ENCODE measurements around the gene ECI1.

Gene ECI1, protein sequence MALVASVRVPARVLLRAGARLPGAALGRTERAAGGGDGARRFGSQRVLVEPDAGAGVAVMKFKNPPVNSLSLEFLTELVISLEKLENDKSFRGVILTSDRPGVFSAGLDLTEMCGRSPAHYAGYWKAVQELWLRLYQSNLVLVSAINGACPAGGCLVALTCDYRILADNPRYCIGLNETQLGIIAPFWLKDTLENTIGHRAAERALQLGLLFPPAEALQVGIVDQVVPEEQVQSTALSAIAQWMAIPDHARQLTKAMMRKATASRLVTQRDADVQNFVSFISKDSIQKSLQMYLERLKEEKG

DNA sequence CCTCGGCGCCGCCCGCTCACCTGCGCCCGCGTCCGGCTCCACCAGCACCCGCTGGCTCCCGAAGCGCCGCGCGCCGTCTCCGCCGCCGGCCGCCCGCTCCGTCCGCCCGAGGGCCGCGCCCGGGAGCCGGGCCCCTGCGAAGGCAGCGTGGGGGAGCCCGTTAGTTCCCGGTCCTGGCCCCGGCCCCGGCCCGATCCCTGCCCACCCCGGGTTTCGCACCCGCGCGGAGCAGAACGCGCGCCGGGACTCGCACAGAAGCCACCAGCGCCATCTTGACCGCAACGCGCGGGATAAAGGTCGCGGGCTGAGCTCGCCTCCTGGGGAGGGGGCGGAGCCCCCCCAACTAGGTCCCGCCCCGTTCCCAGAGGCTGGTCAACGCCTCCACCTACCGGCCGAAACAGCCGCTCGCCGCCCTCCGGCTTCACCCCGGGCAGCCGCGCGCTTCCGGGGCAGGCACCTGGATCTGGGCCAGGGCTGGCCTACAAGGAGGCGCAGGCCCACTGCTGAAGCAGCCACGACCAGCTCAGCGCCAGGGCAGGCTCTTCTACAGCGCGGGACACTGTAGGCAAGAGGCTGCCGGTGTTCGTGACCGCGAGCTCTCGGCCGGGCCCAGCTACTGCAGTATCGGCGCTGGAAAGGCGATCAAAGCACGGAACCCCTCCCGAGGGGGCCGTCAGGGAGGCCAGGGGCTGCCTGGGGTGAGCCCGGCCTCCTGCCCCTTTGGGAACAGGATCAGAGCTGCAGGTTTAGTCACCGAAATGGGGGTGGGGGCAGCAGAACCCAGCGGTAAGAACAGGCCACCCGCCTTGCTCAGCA is at the start of gene ECI1:
TSS of gene ECI1 (minus strand) at position 292 of the 816 bp plus-strand sequence. CDS start at position 271, 21 bp downstream.
- peak; percentile 35 for DNase-seq

DNA sequence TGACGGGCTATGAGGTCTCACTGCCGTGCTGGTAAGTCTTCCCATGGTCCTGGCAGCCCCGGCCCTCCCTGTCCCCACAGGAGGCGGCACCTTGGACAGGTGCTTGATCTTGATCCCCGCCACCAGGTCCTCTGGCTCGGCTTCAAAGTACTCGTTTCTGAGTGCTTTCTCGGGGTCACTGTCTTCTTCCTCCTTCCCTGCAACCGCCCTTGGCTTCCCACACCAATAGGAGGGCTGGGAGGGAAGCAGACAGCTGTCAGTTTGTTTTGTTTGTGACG is 48.5 kb upstream of the ECI1 start:
- DNase-seq, result no peak

DNA sequence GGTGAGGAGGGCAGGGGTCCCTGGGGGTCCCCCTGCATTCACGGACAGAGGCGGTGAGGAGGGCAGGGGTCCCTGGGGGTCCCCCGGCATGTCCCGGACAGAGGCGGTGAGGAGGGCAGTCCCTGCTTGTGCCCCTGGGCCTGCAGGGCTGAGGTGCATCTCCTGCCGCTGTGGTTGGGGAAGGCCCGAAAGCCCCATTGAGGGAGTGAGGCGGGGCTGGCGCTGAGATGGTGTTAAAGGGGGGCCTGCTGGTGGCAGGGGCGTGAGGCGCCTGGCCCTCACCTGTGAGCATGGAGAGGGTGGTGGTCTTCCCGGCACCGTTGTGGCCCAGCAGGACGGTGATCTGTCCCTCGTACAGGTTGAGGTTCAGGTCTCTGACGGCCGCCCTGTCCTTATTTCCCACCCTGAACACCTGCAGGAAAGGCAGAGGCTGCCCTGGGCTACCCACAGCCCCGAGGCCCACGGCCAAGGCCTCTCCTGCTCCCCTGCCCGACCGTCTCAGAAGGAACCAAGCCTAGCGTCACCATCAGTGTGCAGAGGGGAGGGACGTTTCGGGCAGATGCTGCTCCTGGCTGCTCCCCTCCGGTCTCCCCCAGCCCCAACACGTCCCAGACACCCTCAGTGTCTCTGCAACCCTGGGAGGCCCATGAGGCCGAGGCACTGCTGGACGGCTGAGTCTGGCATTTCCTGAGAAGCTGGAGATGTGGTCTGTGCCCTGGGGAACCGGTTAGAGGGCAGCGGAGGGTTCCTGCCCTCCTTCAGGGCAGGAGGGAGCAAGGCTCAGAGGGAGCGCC is 47.9 kb upstream of the ECI1 start:
- no peak for DNase-seq

DNA sequence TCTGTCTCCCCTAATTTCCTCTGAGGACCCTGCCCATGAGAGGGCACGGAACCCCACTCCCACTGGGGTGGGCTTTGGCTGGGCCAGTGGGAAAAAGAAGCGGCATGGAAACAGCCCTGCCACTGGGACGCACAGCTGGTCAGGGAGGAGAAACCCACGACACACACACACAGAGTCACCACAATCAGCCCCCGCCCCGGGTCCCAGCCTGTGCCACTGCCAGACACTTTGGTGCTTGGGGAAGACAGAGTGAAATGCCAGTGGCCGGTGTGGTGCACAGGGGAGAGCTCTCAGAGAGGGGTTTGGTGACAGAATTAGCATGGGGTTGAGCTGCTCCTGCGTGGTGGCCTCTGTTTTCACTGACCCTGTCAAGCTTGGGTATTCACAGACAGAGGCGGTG is 47.2 kb upstream of the ECI1 start:
- DNase-seq, result no peak

DNA sequence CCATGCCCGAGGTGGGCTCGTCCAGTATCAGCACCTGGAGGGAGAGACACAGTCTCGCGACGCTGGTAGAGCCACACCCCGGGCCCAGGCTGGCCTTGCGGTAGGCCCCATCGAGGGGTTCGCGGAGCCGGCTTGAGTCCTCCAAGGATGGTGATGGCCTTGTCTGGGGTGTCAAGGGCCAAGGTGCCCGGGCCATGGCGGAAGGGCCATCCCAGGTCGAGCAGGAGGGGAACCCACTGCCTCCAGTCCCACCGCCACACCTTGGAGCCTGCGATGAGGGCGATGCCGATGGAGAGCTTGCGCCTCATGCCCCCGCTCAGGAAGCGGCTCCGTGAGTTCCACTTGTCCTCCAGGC is 46.1 kb upstream of the ECI1 start:
- DNase-seq, result no peak

DNA sequence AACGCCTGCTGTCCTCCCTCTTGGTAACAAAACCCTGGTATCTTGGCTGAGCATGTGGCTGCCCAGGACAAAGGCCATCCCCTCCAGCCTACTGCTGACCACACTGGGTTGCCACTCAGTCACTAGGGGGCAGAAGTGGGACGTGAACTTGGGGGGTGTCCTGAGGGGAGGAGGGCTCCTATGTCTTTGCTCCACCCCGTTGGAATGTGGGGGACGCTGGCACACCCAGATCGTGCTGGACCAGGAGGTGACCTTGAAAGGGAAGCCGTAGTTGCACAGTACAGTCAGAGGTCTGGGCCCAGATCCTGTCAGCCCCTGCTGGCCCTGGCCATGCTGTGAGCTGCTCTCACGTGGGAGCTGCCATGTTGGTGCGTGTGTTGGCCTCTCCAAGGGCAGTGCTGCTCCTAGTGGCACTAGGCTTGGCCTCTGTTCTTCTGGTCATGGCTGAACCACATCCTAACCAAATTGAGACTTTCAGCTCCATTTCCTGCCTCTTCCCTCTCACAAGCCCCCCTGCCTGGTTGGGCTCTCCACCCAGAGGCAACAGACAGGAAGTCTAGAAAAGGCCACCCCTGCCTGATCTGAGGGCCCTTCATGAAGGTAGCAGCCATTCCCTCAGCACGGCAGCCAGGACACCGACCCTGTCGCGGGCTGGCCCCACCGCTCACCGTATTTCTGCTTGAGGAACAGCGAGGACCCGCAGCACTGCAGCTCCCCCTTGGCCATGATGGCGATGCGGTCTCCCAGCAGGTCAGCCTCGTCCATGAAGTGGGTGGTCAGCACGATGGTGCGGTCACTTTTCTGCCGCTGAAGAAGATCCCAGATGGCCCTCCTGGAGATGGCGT is 45.5 kb upstream of the ECI1 start:
- DNase-seq, result no peak

DNA sequence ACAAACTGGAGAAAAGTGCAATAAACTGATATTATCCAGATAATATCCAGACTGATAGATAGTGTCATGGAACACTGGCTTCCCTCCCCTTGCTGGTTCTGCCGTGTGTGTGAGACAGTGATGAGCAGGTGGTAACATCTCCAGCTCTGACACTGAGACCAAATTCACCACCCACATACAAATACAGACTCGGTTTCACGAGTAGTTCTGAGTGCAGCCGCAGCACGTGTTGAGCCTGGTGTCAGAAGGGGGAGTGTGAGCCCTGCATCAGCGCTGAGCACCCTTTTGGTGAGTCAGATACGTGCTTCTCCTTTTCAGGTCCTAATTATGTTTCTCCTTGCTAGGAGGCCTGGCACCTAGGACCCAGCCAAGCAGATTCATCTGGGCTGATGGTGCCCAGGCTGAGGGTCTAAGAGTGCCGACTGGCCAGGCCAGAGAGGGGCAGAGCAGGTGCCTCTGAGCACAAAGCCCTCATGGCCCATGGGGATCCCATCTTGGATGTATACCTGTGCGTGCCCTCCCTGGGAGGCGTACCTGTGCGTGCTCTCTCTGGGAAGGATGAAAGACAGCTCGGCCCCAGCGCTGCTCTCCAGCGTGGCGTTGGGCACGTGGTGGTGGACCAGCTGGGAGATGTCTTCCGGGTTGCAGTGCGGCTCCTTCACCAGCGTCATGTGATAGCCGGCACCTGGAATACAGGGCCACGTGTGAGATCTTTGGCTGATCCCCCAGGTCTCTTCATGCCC is 43.8 kb upstream of the ECI1 start:
- DNase-seq, result no peak

DNA sequence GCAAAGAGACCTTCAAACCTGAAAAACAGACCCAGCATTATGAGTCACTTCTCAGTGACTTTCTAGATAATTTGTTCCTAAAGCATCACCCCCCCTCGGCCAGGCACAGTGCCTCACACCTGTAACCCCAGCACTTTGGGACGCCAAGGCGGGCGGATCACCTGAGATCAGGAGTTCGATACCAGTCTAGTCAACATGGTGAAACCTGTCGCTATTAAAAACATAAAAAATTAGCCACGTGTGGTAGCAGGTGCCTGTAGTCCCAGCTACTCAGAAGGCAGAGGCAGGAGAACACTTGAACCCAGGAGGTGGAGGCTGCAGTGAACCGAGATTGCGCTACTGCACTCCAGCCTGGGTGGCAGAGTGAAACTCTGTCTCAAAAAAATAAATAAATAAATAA is 40.8 kb upstream of the ECI1 start:
- DNase-seq, result no peak

DNA sequence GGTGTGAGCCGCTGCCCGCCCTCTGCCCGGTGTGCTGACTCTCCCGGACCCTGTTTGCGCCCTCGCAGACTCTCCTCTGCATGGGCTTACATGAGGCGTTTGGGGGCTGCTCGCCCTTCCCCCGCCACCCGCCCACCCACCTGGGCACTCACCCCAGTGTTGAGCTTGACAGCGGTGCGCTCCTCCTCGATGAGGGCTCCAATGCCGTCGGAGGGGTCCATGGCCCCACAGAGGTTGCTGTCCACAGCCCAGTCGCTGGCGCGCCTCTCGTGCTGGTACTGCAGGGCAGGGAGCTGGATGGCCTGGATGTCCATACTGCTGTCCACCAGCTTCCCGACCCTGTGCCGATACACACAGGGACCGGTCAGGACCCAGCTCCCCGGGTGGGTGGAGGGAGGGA is 37.9 kb upstream of the ECI1 start:
- DNase-seq, result no peak

DNA sequence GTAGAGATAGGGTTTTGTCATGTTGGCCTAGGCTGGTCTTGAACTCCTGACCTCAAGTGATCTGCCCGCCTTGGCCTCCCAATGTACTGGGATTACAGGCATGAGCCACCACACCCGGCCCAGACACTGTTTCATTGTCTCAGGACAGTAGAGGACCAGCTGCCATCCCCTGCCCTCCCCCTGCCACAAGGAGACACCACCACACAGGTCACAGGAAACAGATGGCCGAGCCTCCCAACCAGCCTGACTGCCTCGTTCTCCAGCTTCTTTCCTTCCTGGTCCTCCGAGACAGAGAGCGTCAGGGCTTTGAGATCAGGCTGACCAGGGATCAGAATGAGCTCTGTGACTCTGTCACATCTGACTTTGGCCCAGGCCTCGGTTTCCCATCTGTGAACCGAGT is 37.3 kb upstream of the ECI1 start:
- DNase-seq, result peak; percentile 44

DNA sequence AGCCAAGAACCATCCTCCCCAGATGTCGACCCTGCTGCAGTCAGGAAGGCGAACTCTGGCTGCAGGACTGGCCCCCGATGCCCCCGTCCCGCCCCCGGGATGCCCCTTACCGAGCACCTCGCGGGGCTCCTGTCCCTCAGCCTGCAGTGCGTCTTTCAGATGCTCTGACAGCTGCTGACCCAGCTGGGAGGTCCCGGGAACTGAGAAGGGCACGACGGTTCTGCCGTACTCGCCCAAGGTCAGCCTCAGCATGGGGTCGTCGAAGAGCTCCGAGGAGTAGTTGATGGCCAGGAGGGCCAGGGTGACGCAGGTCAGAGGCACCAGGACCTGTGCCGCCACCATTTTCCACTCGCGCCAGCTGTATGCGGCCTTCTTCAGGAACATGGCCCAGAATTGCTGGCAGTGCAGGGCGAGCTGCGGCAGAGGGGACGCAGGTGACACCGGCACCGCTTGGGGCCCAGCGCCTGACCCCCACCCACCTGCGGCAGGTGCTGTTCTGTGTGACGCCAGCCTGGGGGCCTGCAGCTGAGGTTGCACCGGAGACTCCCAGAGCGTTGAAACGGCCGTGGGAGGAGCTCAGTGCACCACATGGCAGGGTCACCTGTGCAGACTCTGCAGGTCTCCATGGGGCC is 36.6 kb upstream of the ECI1 start:
- no peak for DNase-seq

DNA sequence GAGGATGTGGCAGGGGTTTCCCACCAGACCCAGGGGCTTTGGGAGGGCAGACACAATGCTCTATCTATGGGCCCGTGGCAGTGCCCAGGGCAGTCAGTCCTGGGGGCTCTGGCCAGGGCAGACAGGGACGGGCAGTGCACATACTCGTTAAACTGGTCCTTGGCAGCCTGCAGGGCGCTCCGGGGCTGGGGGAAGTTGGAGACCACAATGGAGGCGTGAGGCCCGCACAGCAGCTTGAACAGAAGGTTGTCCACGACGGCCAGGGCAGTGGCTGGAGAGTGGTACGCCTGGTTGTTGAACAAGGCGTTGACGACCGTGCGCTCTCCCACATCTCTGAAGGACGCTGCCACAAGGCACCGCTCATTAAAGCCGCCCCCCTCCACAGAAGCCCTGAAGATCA is 35.2 kb upstream of the ECI1 start:
- DNase-seq, result no peak

DNA sequence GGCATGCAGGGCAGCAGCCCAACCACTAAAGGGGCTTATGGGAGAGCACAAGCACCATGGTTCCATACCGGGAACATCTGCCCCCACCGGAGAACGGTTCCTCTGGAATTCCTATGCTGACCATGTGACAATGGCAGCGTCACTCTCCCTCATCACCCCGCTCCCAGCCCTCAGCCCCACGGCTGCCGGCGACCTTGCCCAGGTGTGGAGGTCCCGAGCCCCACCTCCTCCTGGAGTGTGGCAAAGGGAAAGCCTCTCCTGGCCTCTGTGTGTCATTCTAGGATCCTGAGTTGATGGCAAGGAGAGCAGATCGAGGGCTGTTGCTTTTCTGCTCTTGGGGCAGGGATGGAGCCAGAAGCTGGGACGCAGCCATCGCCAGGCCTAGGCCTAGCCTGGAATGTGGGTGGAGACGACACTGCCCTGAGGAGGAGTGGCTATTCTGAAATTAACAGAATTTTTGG is 34.4 kb upstream of the ECI1 start:
- DNase-seq, result no peak

DNA sequence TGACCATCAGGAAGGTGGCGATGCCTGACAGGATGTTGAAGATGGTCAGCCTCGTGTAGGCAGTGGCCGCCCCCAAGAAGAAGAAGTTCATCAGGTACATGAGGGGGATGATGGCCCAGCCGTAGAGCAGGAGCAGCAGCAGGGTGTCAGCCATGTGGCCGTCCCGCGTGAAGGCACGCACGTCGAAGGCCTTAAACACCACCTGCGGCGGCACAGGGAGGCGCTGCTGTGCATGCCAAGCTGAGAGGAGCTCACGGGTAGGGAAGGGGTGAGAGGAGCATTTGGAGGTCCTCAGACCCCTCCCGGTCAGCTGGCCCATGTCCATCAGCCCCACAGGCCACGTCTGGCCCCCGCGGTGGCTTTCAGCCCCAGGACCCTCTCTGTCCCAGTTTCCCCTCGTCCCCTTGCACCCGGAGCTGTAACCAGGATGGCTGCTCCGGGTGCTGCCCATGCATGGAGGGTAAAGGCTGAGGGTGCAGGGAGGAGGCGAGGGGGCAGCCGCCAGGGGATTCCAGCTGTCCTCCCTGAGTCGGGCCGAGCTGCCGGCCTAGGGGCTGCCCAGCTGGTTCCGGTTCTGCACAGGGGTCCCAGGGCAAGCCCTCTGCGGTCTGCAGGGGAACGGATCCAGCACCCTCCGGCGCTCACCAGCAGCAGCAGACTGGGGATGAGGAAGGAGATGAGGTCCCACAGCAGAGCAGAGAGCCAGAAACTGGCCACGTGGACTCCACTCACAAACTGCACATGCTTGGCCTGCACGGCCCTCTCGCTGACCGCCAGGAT is 33.6 kb upstream of the ECI1 start:
- no peak for DNase-seq

DNA sequence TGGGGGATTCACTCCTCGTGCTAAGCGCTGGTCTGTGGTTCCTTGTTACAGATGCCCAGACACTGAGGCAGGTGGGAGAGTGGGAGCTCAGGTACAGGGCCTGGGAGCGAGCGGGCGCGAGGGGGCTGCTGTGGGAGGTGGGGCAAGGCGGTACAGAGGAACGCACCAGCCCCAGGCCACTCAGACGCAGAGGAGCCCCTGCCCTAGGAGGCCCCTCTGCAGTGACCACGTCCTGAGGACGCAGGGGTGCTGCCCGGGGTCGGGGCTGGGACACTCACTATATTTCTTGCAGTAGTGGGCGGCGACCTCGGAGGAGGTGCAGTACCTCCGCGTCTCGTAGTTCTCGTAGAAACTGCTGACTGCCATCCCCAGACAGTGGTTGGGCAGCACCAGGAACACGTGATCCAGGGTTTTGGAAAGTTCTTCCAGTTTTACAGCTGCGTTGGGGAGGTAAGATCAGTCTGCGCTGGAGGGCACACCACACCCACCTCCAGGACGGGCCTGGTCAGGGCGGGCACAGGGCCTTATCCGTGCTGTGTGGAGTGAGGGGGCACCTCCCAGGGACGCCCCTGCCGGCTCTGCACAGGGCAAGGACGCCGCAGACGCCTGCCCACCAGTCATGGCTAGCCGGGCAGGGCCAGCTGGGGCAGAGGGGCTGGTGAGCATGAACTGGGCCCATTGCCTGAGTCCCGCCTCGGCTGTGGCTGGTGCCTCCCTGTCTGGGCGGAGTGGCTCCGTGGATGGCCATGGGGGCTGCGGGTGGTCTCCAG is 32.8 kb upstream of the ECI1 start:
- no peak for DNase-seq

DNA sequence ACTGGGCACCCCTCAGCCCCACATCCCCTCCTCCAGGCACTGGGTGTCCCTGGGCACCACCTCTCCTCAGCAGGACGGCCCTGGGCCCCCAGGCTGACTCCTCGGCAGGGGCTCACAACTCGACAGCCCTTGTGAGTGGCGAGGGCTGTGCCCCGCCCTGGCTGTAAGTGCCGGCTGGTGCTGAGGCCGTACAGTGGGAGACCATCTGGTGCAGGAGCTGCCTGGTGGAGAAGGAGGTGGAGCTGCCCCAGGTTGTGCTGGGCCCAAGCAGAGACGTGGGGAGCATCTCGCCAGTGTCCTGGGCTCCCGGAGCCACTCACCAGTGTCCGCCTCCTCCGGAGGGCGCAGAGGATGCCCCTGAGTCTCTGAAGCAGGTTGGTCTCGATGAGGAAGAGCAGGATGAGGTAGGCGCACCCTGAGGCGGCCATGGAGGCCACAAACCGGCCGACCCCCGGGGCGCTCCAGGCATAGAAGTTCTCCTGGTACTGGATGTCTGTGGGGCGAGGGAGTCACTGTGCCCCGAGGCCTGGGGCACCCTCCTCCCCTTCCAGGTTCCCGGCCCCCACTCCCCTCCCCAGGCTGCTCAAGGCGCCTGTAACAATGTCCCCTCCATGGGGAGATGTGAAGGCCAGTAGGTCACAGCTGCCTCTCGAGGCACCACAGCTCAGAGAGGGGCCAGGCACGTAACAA is 31.6 kb upstream of the ECI1 start:
- no peak for DNase-seq

DNA sequence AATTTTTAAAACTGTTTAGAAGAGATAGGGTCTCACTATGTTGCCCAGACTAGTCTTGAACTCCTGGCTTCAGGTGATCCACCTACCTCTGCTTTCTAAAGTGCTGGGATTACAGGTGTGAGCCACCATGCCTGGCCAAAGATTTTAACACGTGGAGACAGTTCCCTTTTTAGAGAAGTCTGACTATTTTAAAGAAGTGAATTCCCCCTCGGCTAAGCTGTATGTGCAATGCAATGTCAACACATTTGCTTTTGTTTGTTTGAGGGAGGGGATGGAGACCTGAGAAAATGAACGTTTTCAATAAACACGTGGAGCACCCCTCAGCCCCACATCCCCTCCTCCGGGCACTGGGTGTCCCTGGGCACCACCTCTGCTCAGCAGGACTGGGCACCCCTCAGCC is 30.9 kb upstream of the ECI1 start:
- DNase-seq, result no peak

DNA sequence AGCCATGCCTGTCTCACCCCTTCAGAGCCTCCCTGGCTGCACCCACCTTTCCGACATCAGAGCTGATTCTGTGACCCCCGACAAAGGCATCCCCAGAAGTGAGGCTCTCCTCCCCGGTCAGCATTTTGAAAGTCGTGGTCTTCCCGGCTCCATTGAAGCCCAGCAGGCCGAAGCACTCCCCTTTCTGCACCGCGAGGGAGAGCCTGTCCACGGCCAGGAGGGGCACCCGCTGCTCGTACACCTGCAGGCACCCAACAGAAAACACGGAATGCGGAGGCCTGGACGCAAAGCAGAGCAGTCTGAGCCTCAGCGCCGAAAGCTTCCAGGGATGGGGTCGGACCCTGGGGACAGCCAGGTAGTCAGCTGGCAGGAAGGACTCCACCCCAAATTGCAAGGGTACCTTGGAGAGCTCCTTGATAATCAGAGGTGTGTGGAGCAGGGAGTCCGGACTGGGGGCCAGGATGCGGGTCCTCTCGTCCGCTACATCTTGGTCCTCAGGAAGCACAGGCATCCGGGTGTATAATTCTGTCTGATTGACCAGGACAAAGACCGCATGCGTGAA is 29.7 kb upstream of the ECI1 start:
- no peak for DNase-seq

DNA sequence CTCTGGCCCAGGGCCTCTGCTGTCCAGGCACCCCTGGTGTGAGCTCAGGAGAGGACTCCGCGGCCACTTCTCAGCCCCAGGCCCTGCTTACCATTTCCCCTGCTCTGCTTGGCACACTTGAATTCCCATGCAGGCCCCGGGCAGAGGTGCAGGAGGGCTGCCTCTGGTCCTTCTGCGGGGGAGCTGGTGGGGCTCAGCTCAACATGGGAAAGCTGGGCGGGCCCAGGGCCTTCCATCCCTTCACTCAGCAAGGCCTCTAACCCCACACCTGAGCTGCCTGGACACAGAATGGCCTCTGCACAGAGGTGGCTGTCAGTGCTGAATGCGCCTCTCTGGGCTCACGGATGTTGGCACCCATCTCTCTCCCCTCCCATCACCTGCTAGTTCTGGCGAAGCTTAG is 29.1 kb upstream of the ECI1 start:
- no peak for DNase-seq

Data from GDM1 (cell line).